BJ (cell line): ENCODE measurements around the gene NUP205. TPM values are rescaled to one million over a fixed set of nuclear protein-coding genes. Genes with fewer than 3 reads are reported as not detected.

Source experiments
- CTCF ChIA-PET: fragments of 350-600 bp; formaldehyde crosslinking; extraction: SDS; loops from one replicate; lab custom pipeline; 2021; ENCODE audit warnings: antibody characterized with exemption, inconsistent platforms; lab: Yijun Ruan, JAX
- POLR2A ChIA-PET: fragments of 300-600 bp; sonication (Branson Sonifier 250); formaldehyde crosslinking; extraction: SDS; loops from one replicate; lab custom pipeline; 2021; ENCODE audit warnings: antibody characterized with exemption; lab: Charles Lee
- DNase-seq: peaks from one replicate; pipeline ENCODE4 v3.0.0-alpha.2; 2011; ENCODE audit warnings: low read depth
- H3K27me3 ChIP-seq: 2 replicates; pipeline ENCODE4 v1.6.0; 2011; ENCODE audit warnings: low read length; ENCODE audit not compliant: control insufficient read depth, insufficient read depth
- H3K36me3 ChIP-seq: 2 replicates; pipeline ENCODE4 v1.5.1; 2011; ENCODE audit warnings: low read length; ENCODE audit not compliant: control insufficient read depth, insufficient read depth
- H3K4me3 ChIP-seq: 2 replicates; pipeline ENCODE4 v1.5.1; 2011; ENCODE audit warnings: low read depth, mild to moderate bottlenecking, control low read depth, low read length
- polyA plus RNA-seq: library from polyadenylated mRNA; depleted of rRNA; stranded (reverse); fragments of >200 nt; gene quantifications from 2 replicates; pipeline ENCODE4 v1.2.3, GENCODE V29; 2011
- TF ChIP-seq, protein P1 (sequence below): IDR thresholded peaks from 2 replicates; pipeline ENCODE4 v1.5.1; 2011; ENCODE audit warnings: low read depth, mild to moderate bottlenecking, control low read depth, inconsistent platforms, low read length, moderate library complexity; ENCODE audit not compliant: insufficient read depth

NUP205 gene
- polyA plus RNA-seq, 1 experiment, result 27.2 TPM

DNA sequence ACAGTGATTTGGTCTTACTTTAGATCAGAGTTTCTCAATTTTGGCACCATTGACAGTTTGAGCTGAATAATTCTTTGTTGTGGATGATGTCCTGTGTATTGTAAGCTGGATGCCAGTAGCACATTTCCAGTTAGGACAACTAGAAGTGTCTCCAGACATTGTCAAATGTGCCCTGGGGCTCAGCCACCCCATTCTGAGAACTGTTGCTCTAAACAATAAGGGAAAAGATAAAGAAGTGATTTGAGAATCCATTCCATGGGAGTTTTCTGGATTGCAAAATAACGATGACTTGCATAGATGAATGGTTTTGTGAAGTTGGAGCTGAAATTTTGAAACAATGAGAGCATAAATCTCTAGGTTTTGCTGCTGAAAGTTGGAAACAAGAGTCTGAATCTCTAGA, 44.6 kb downstream of the NUP205 start:
- POLR2A ChIA-PET, result interaction anchor here (0.9 kb wide), 1 partner anchor 52 kb away, joined by 3 read pairs; no protein-coding TSS in a partner anchor
- Histone ChIP-seq H3K4me3 (no peak overlapping the region), H3K36me3 (no peaks in the 10 kb centered on the region), H3K27me3 (no peaks in the 10 kb centered on the region)
- CTCF ChIA-PET, result interaction anchor here (0.9 to 1.5 kb wide), 3 partner anchors 11 to 19 kb away, joined by 3 to 4 read pairs (median 4); no protein-coding TSS in a partner anchor
- TF ChIP-seq, protein P1, sequence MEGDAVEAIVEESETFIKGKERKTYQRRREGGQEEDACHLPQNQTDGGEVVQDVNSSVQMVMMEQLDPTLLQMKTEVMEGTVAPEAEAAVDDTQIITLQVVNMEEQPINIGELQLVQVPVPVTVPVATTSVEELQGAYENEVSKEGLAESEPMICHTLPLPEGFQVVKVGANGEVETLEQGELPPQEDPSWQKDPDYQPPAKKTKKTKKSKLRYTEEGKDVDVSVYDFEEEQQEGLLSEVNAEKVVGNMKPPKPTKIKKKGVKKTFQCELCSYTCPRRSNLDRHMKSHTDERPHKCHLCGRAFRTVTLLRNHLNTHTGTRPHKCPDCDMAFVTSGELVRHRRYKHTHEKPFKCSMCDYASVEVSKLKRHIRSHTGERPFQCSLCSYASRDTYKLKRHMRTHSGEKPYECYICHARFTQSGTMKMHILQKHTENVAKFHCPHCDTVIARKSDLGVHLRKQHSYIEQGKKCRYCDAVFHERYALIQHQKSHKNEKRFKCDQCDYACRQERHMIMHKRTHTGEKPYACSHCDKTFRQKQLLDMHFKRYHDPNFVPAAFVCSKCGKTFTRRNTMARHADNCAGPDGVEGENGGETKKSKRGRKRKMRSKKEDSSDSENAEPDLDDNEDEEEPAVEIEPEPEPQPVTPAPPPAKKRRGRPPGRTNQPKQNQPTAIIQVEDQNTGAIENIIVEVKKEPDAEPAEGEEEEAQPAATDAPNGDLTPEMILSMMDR, result no peak
- no peak for DNase-seq

DNA sequence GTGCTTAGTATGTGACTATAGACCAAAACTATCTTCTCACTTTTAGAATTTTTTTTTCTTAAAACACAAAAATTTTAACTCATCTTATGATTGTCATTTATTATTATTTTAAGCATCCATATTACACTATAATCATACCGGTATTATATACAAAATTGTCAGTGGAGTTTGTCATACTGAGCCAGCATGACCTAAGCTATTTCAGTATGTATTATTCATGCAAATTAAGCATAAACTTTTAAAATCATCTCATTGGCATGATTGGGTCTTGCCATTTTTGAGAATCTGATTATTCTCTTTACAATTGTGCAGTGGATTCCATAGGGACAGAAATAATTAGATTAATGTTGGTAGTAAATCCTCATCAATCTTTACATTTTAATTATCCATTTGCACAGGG, 58.4 kb downstream of the NUP205 start:
- POLR2A ChIA-PET, result no interaction called here
- Histone ChIP-seq H3K27me3 (no peaks in the 10 kb centered on the region), H3K36me3 (no peaks in the 10 kb centered on the region), H3K4me3 (no peak overlapping the region)
- CTCF ChIA-PET, result no interaction called here
- TF ChIP-seq, protein P1, result no peak
- no peak for DNase-seq

DNA sequence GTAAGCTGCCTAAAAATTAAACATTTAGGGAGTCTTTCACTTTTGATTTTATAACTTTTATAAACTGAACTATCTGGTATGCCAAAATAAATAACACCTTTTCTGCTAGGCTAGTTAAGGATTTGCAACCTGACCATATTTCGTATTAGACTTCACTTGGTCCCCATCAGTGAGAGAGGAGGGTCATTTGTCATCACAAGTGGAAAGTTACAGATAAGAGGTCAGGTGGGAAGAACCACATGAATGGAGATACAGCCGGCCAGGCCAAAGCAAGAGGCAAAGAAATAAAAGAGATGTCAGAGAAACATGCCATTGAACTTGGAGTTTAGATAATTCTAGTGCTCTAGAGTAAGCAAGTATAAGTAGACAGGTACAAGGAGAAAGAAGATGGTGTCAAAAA, 60.1 kb downstream of the NUP205 start:
- DNase-seq, result no peak
- TF ChIP-seq, protein P1, result no peak
- CTCF ChIA-PET, result interaction anchor here (0.6 kb wide), 1 partner anchor 125 kb away, joined by 3 read pairs; no protein-coding TSS in a partner anchor
- Histone ChIP-seq H3K27me3 (no peaks in the 10 kb centered on the region), H3K4me3 (no peak overlapping the region), H3K36me3 (no peaks in the 10 kb centered on the region)
- POLR2A ChIA-PET, result no interaction called here

DNA sequence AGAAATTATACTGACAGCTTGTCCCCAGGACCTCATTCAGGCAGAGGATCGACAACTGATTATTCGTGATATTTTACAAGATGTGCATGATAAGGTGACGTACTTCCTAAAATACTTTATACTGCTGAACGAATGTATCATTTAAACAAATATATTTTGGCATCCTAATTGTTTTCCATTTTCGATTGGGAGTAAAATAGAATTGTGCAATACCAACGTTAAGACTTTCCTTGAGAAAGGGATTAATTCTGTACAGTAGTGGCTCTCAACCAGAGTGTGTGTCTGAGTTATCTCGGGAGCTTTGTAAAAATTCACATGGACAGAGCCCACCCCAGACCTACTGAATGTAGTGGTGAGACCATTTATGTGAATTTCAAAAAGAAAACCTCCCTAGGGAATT, 60.8 kb downstream of the NUP205 start:
- Histone ChIP-seq H3K36me3 (no peaks in the 10 kb centered on the region; the same call in 1 of the 2 replicates), H3K27me3 (no peaks in the 10 kb centered on the region), H3K4me3 (no peak overlapping the region)
- no peak for DNase-seq
- ChIA-PET POLR2A (no interaction called here), CTCF (no interaction called here)
- TF ChIP-seq, protein P1, result no peak

DNA sequence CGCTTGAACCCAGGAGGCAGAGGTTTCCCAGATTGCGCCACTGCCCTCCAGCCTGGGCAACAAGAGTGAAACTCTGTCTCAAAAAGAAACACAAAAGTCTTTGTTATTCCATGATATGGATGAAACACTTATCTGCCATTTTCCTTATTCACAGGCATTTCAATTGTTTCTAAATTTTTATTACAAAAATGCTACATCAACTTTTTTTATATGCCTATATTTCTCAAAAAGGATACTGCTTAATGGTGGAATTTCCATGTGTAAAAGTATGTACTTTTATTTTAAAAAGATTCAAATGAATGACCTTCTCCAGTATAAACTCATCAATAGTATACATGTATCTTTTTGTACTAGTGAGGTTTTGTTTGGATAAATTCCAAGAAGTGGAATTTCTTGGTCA, 62.7 kb downstream of the NUP205 start:
- ChIA-PET POLR2A (interaction anchor here (0.6 kb wide), 1 partner anchor 25 kb away, joined by 4 read pairs; no protein-coding TSS in a partner anchor), CTCF (interaction anchor here (0.6 to 3.2 kb wide), 12 partner anchors 8 to 44 kb away, joined by 3 to 23 read pairs (median 4); no protein-coding TSS in a partner anchor)
- Histone ChIP-seq H3K36me3 (no peaks in the 10 kb centered on the region; the same call in 1 of the 2 replicates), H3K4me3 (no peak overlapping the region), H3K27me3 (no peaks in the 10 kb centered on the region)
- TF ChIP-seq, protein P1, result no peak
- DNase-seq, result no peak
